HFFc6 (cell line): Measurements from ENCODE around the gene SORCS2. TPM values are rescaled to one million over a fixed set of nuclear protein-coding genes. Genes with fewer than 3 reads are reported as not detected.

Source experiments
- DNase-seq: peaks from one replicate; pipeline ENCODE4 v3.0.0-alpha.2; 2018
- H3K27ac Mint-ChIP-seq: 2 replicates; pipeline ENCODE4 v1.8.0; 2020; ENCODE audit warnings: mild to moderate bottlenecking, mixed read lengths
- H3K27me3 Mint-ChIP-seq: 2 replicates; pipeline ENCODE4 v1.8.0; 2021; ENCODE audit warnings: mild to moderate bottlenecking, moderate library complexity, mixed read lengths; ENCODE audit not compliant: insufficient read depth
- H3K36me3 Mint-ChIP-seq: 2 replicates; pipeline ENCODE4 v1.8.0; 2021; ENCODE audit warnings: low read depth, mixed read lengths
- H3K4me1 Mint-ChIP-seq: 2 replicates; pipeline ENCODE4 v1.8.0; 2020; ENCODE audit warnings: low read depth, mixed read lengths
- H3K4me3 Mint-ChIP-seq: 2 replicates; pipeline ENCODE4 v1.8.0; 2020; ENCODE audit warnings: mild to moderate bottlenecking, moderate library complexity, mixed read lengths
- H3K9me3 Mint-ChIP-seq: 2 replicates; pipeline ENCODE4 v1.8.0; 2020; ENCODE audit warnings: mild to moderate bottlenecking, mixed read lengths
- total RNA-seq, 6 experiments: library from RNA; stranded (reverse); fragmentation: NEBNext Ultra II Directional; extraction: Animal tissue kit (Norgen Biotek cat#: 25700); gene quantifications; 2 replicates in 1 of 6; 3 replicates in 5 of 6; pipeline ENCODE4 v1.2.3, GENCODE V29; 2021
- TF ChIP-seq, protein P1 (sequence below): fragments of 200-600 bp; sonication (generic); IDR thresholded peaks from 2 replicates; pipeline ENCODE4 v1.5.0; 2021; ENCODE audit warnings: antibody characterized with exemption, mild to moderate bottlenecking

Gene SORCS2
- total RNA-seq, 6 experiments from 2014 or later, result 0.05 to 0.15 (median 0.12) TPM; not detected in 3

DNA sequence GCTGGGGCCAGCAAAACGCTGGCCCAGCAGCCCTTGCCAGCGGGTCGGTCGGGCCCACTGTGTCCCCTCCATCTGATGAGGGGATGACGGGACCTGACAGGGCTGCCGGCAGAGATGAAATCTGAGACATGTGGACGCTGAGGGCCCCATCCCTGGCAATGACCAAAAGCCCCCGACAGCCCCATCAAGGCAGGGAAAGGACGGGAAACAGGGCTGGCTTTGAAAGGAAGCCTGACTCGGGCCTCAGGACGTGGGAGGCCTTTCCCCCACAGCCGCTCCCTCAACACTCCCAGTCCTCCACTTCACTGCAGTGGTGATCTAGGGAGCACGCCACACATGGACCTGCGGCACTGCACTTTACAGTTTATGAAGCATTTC lies 544.9 kb downstream of the SORCS2 start:
- no peak for DNase-seq
- TF ChIP-seq, protein P1, sequence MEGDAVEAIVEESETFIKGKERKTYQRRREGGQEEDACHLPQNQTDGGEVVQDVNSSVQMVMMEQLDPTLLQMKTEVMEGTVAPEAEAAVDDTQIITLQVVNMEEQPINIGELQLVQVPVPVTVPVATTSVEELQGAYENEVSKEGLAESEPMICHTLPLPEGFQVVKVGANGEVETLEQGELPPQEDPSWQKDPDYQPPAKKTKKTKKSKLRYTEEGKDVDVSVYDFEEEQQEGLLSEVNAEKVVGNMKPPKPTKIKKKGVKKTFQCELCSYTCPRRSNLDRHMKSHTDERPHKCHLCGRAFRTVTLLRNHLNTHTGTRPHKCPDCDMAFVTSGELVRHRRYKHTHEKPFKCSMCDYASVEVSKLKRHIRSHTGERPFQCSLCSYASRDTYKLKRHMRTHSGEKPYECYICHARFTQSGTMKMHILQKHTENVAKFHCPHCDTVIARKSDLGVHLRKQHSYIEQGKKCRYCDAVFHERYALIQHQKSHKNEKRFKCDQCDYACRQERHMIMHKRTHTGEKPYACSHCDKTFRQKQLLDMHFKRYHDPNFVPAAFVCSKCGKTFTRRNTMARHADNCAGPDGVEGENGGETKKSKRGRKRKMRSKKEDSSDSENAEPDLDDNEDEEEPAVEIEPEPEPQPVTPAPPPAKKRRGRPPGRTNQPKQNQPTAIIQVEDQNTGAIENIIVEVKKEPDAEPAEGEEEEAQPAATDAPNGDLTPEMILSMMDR, result no peak
- no peaks in the 10 kb centered on the region for H3K9me3 Mint-ChIP-seq
- no peak overlapping the region for H3K27ac Mint-ChIP-seq
- no peaks in the 10 kb centered on the region for H3K4me1 Mint-ChIP-seq
- H3K27me3 Mint-ChIP-seq, result peaks cover 9% of the 10 kb centered on the region
- no peak overlapping the region for H3K4me3 Mint-ChIP-seq
- no peaks in the 10 kb centered on the region for H3K36me3 Mint-ChIP-seq

DNA sequence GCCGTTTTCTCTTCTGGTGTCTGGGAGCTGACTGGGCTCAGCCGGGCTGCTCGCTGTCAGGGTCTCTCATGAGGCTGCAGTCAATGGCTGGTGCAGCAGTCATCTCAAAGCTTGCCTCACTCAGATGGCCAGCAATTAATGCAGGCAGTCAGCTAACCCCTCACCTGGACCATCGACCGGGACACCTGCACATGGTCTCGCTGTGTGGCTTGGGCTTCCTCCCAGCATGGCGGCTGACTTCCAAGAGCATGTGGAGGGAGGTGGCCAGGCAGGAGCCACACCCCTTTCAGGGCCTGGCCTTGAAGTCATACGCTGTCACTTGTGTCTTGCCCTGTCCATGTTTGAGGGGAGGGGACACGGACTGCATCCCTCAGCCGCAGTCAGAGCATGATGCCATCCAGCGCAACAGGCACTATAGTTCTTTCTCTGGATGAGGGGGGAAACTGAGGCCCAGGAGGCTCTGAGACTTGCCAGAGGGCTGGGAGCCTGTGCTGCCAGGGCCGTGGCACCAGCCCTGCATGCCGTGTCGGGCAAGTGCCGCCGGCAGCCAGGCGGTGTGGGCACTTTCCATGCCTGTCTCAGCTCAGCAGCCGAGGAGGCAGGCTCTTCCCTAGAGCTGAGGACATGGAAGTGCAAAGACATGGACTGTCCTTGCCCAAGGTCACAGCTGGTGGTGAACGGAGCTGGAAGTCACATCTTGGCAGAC lies 545.6 kb downstream of the SORCS2 start:
- Mint-ChIP-seq H3K27ac (no peak overlapping the region), H3K9me3 (no peaks in the 10 kb centered on the region), H3K4me3 (no peak overlapping the region), H3K36me3 (no peaks in the 10 kb centered on the region), H3K27me3 (peaks cover 9% of the 10 kb centered on the region), H3K4me1 (no peaks in the 10 kb centered on the region)
- no peak for DNase-seq
- TF ChIP-seq, protein P1, result no peak

DNA sequence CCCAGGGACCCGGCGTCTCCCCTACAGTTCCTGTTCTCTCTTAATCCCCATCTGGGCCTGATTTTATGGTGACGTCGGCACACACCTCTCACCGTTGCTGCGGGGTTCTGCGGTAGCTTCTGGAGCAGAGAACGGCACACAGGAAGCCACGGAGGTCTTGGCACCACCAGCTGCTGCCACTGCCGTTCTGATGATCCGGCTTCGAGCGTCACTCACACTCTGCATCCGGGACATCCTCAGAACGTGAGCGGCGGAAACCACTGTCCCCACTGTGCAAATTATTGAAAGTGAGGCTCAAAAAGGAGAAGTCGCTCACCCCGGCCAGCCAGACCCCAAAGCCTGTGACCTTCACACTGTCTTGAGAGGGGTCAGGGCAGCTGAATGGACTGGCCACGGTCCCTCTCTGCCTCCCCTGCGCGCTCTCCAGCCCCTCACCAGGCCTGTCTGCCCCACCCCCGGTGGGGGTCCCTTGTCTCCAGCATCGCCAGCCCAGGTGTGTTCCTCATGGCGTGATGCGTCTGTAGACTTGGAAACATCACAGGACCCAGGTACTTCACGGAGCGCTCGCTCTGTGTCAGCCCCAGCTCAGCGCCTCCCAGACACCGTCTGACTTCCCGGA lies 546.2 kb downstream of the SORCS2 start:
- no peak overlapping the region for H3K27ac Mint-ChIP-seq
- H3K9me3 Mint-ChIP-seq, result no peaks in the 10 kb centered on the region
- peaks cover 9% of the 10 kb centered on the region for H3K27me3 Mint-ChIP-seq
- DNase-seq, result no peak
- H3K36me3 Mint-ChIP-seq, result no peaks in the 10 kb centered on the region
- H3K4me1 Mint-ChIP-seq, result no peaks in the 10 kb centered on the region
- no peak overlapping the region; the same call in 1 of the 2 replicates for H3K4me3 Mint-ChIP-seq
- TF ChIP-seq, protein P1, result no peak

DNA sequence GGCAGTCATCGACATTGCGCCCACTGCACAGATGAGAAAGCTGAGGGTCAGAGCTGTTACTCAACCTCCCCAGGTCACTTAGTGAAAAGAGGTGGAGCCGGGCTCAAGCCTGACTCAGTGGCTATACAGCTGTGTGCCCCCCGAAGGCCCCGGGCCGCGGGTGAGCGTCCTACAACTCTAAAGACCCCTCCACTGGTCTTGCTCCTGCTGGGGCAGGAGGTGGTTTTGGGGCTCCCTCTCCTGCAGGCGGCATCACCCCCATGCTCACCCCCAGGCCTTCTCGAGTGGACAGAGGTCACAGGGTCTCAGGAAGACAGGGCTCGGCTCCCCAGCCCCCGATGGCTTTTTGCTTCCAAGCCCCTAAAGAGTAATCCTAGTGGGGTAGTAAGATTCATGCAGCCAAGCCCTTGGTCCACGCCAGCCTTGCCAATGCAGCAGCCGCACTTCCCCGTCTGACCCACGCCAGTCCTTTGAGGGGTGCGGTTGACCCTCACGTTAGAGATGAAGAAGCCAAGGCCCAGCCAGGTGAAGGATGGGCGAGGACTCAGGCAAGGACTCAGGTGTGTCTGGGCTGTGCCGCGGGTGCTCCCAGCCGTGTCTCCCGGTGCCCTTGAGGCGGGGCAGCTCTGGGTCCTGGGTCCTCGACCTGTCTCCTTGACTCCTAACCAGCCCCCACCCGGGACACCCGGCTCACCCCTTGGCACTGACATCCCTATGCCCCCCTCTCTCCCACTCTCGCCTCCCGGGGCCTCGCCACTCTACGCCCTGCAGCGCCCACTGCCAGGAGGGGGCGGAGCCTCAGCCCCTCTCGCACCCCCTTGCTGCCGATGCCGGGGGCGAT lies 547.0 kb downstream of the SORCS2 start:
- DNase-seq, result no peak
- Mint-ChIP-seq H3K9me3 (no peaks in the 10 kb centered on the region), H3K27ac (no peak overlapping the region), H3K4me3 (no peak overlapping the region), H3K36me3 (no peaks in the 10 kb centered on the region), H3K27me3 (peaks cover 9% of the 10 kb centered on the region), H3K4me1 (no peaks in the 10 kb centered on the region)
- TF ChIP-seq, protein P1, result no peak

DNA sequence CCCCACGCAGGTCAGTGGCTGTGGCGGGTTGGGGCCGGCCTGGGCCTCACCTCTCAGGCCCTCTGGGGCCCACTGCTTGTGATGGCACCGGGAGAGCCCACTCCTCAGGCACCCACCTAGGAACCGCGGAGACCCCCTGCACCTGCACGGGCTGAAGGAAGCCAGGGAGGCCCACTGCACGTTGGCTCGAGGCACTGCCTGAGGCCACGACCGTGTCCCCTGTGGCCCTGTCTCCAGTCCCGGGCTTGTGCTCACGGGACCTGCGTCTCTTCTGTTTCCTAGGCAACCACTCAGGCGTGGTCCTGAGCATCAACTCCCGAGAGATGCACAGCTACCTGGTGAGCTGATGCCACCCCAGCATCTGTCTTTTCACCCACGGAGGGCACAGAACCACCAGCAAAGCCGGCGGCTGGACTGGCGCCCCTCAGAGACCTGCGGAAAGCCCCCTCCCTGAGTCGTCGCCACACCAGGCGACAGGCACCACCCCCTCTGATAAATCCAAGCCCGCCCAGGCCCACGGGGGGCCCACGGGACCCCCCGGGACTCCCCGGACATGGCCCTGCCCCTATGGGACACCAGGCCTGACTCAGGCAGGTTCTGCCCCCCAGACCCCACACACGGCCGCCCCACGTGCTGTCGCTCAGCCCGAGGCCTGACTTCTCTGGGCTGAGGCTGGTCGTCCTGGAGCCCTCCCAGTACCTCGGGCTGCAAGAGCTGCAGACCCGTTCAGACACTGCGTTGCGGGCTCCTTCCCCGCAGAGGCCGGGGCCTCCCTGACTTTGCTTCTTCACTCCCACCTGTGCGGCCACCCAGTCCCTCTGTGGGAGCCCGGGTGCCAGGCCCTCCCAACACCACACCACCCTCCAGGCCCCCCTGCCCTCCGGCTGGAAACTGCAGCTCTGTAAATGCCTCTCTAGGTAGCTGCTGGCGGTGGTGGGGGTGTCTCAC lies 547.9 kb downstream of the SORCS2 start:
- no peaks in the 10 kb centered on the region for H3K36me3 Mint-ChIP-seq
- H3K4me1 Mint-ChIP-seq, result no peaks in the 10 kb centered on the region
- no peak overlapping the region for H3K27ac Mint-ChIP-seq
- no peak overlapping the region for H3K4me3 Mint-ChIP-seq
- TF ChIP-seq, protein P1, result no peak
- H3K27me3 Mint-ChIP-seq, result peaks cover 7% of the 10 kb centered on the region
- no peaks in the 10 kb centered on the region for H3K9me3 Mint-ChIP-seq
- no peak for DNase-seq
